ENCODE measurements around the gene GDAP2. TPM values are rescaled to one million over a fixed set of nuclear protein-coding genes. Genes with fewer than 3 reads are reported as not detected.
"Not testable (repeated sequence)": the region's sequence is repeated elsewhere in the genome, so short reads cannot be mapped to it uniquely, and the experiment has no call there.

The GDAP2 gene
- total and polyA plus RNA-seq, 5 donors = 3.2 to 18.3 (median 14.9) TPM

- Histone ChIP-seq H3K4me1 (ENCODE audit: control insufficient read depth, insufficient read depth, low read length) (no peaks in the 10 kb centered on the region), H3K4me3 (ENCODE audit: low read length) (no peak overlapping the region), H3K27ac (ENCODE audit: low read length) (no peak overlapping the region), H3K27me3 (ENCODE audit: control insufficient read depth, insufficient read depth) (no peaks in the 10 kb centered on the region), H3K9me3 (ENCODE audit: control insufficient read depth, low read length) (no peaks in the 10 kb centered on the region)
- ATAC-seq (no peak), DNase-seq (no peak)
- intact Hi-C loops (cut with DNase I) = no loop called here
These were observed 58.4 kb downstream of the GDAP2 start for GRCh38 chr1:117871013-117871412.

DNA sequence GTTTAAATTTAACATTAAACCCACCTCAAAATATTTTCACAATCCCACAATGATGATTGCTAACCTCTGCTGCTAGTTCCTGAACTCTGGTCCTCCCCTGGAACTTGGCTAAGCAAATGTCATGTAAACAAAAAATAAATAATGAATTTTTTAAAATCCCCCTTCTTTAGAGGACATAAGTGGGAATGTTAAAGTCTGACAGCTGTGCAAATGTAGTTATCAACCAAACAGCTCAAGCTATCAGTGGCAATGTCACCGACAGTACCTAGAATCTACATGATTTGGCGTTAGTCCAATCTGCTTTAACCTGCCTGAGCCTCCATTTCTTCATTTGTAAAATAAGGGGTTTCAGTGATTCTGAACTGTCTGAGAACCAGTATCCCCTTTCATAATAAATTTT lies 67.7 kb downstream of the GDAP2 start:
- DNase-seq = no peak
- 45% methylated on average over 2 of the region's 2 CpGs for WGBS
- no peak for ATAC-seq
- Histone ChIP-seq H3K4me1 (ENCODE audit: control insufficient read depth, insufficient read depth, low read length) (no peaks in the 10 kb centered on the region), H3K27ac (ENCODE audit: low read length) (no peak overlapping the region), H3K4me3 (ENCODE audit: low read length) (no peak overlapping the region), H3K9me3 (ENCODE audit: control insufficient read depth, low read length) (no peaks in the 10 kb centered on the region), H3K27me3 (ENCODE audit: control insufficient read depth, insufficient read depth) (no peaks in the 10 kb centered on the region)
- intact Hi-C loops (cut with DNase I) = no loop called here

- no peak for ATAC-seq
These were observed 68.4 kb downstream of the GDAP2 start for GRCh38 chr1:117860896-117861610.

DNA sequence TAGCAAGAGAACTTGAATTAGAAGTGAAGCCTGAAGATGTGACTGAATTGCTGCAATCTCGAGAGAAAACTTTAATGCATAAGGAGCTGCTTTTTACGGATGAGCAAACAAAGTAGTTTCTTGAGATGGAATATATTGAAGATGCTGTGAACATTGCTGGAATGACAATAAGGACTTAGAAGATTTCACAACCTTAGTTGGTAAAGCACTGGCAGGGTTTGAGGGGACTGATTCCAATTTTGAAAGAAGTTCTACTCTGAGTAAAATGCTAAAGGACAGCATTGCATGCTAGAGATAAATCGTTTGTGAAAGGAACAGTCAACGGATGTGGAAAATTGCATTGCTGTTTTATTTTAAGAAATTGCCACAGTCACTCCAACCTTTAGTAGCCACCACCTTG lies 69.5 kb downstream of the GDAP2 start:
- Histone ChIP-seq H3K27me3 (ENCODE audit: control insufficient read depth, insufficient read depth) (no peaks in the 10 kb centered on the region), H3K9me3 (ENCODE audit: control insufficient read depth, low read length) (no peaks in the 10 kb centered on the region), H3K4me3 (ENCODE audit: low read length) (no peak overlapping the region), H3K27ac (ENCODE audit: low read length) (no peak overlapping the region), H3K4me1 (ENCODE audit: control insufficient read depth, insufficient read depth, low read length) (no peaks in the 10 kb centered on the region)
- intact Hi-C loops (cut with DNase I) = no loop called here
- DNase-seq (no peak), ATAC-seq (no peak)
- 92% methylated on average over 4 of the region's 4 CpGs for WGBS

More at GRCh38 chr1:117860896-117861610, 68.4 kb downstream of the GDAP2 start:
- 70% methylated on average over 2 of the region's 2 CpGs for WGBS
- Histone ChIP-seq H3K4me1 (ENCODE audit: control insufficient read depth, insufficient read depth, low read length) (no peaks in the 10 kb centered on the region), H3K4me3 (ENCODE audit: low read length) (no peak overlapping the region), H3K9me3 (ENCODE audit: control insufficient read depth, low read length) (no peaks in the 10 kb centered on the region), H3K27me3 (ENCODE audit: control insufficient read depth, insufficient read depth) (no peaks in the 10 kb centered on the region), H3K27ac (ENCODE audit: low read length) (no peak overlapping the region)
- no peak for DNase-seq
- intact Hi-C loops (cut with DNase I) = no loop called here

DNA sequence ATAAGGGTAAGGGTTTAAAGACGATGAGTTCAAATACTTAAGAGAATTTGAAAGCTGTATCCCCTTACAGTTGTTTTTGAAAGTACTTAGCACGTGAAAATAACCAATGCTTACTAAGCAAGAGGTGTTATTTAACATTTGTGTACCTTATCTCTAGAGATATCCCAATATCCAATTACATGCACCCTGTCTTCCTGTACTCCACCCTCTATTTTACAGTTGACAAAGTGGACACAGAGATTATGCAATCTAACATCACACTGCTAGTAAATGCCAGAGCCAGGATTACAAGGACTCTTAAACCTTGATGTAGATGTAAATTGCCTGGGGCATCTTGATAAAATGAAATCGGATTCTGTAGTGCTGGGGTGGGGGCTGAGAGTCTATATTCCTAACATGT lies 72.0 kb downstream of the GDAP2 start:
- ATAC-seq (no peak), DNase-seq (no peak)
- no peak overlapping the region for H3K27ac ChIP-seq (ENCODE audit: low read length)
- H3K27me3 ChIP-seq (ENCODE audit: control insufficient read depth, insufficient read depth) = no peaks in the 10 kb centered on the region
- no peaks in the 10 kb centered on the region for H3K9me3 ChIP-seq (ENCODE audit: control insufficient read depth, low read length)
- no peak overlapping the region for H3K4me3 ChIP-seq (ENCODE audit: low read length)
- intact Hi-C loops (cut with DNase I) = no loop called here
- no peaks in the 10 kb centered on the region for H3K4me1 ChIP-seq (ENCODE audit: control insufficient read depth, insufficient read depth, low read length)
- 58% methylated on average over 3 of the region's 3 CpGs for WGBS

DNA sequence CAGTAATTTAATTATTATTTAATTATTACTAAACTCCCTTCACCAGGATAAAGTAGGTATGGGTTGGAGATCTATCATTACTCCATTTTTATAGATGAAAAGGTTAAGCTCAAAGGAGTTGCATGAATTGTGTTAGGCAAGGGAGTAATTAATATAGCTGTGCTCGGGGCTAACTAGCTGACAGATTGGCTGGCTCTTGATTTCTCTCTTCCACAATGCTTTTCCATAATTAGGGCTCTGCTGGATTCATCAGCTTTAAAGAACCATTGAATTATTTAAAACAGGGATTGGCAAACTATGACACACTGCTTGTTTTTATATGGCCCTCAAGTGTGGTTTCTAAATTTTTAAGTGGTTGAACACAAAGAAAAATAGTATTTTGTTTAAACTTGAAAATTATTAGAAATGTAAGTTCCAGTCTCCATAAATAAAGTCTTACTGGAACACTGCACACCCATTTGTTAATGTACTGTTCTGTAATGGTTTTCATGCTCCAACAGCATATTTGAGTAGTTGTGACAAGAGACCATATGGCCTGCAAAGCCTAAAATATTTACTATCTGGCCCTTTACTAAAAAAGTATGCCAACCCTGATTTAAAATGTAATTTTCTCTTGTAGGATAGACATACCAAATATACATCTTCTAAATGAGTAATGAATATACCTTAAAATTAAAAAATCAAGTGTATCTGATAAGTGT lies 76.4 kb downstream of the GDAP2 start:
- WGBS = 87% methylated on average over 1 of the region's 1 CpG
- Histone ChIP-seq H3K27ac (ENCODE audit: low read length) (no peak overlapping the region), H3K27me3 (ENCODE audit: control insufficient read depth, insufficient read depth) (no peaks in the 10 kb centered on the region), H3K9me3 (ENCODE audit: control insufficient read depth, low read length) (no peaks in the 10 kb centered on the region), H3K4me1 (ENCODE audit: control insufficient read depth, insufficient read depth, low read length) (no peaks in the 10 kb centered on the region), H3K4me3 (ENCODE audit: low read length) (no peak overlapping the region)
- ATAC-seq = no peak
- intact Hi-C loops (cut with DNase I) = no loop called here
- DNase-seq = no peak

DNA sequence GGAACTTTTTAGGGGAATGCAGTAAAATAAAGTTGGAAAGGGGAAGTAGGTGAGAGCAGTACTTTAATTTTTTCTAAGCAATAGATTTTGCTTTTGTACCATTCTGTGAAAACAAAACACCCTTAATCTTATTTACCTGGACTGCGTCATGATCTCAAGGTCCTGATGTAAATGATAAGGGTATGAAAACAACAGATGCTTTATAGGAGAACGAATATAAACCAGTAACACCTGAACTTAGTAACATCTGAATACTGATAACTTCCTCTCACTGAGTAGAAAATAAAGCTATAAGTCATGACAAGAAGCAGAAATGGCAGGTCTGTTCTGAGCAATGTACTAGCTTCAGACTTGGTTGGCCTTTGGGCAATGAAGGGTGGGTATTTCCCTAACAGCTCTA lies 77.7 kb downstream of the GDAP2 start:
- Histone ChIP-seq H3K4me1 (ENCODE audit: control insufficient read depth, insufficient read depth, low read length) (no peaks in the 10 kb centered on the region), H3K9me3 (ENCODE audit: control insufficient read depth, low read length) (no peaks in the 10 kb centered on the region), H3K4me3 (ENCODE audit: low read length) (no peak overlapping the region), H3K27ac (ENCODE audit: low read length) (no peak overlapping the region), H3K27me3 (ENCODE audit: control insufficient read depth, insufficient read depth) (no peaks in the 10 kb centered on the region)
- WGBS = 91% methylated on average over 2 of the region's 2 CpGs
- ATAC-seq (no peak), DNase-seq (no peak)
- intact Hi-C loops (cut with DNase I) = no loop called here

- intact Hi-C loops (cut with DNase I) = no loop called here
- ATAC-seq = no peak
- Histone ChIP-seq H3K4me1 (ENCODE audit: control insufficient read depth, insufficient read depth, low read length) (peaks cover 1% of the 10 kb centered on the region), H3K4me3 (ENCODE audit: low read length) (no peak overlapping the region), H3K9me3 (ENCODE audit: control insufficient read depth, low read length) (no peaks in the 10 kb centered on the region), H3K27ac (ENCODE audit: low read length) (no peak overlapping the region), H3K27me3 (ENCODE audit: control insufficient read depth, insufficient read depth) (no peaks in the 10 kb centered on the region)
- DNase-seq = no peak
- WGBS = 72% methylated on average over 7 of the region's 7 CpGs
These were observed 82.6 kb downstream of the GDAP2 start for GRCh38 chr1:117846674-117847425.

- H3K27ac ChIP-seq (ENCODE audit: low read length); intact Hi-C loops (cut with DNase I); ATAC-seq; H3K4me3 ChIP-seq (ENCODE audit: low read length); DNase-seq; H3K4me1 ChIP-seq (ENCODE audit: control insufficient read depth, insufficient read depth, low read length); H3K27me3 ChIP-seq (ENCODE audit: control insufficient read depth, insufficient read depth); H3K9me3 ChIP-seq (ENCODE audit: control insufficient read depth, low read length): not testable (repeated sequence)
These were observed 84.9 kb downstream of the GDAP2 start for GRCh38 chr1:117844478-117844877.

GRCh38 chr1:117843791-117844190 lies 85.6 kb downstream of the GDAP2 start:
- DNase-seq (no peak), ATAC-seq (no peak)
- no peaks in the 10 kb centered on the region for H3K9me3 ChIP-seq (ENCODE audit: control insufficient read depth, low read length)
- 84% methylated on average over 1 of the region's 1 CpG for WGBS
- no peak overlapping the region for H3K4me3 ChIP-seq (ENCODE audit: low read length)
- H3K27me3 ChIP-seq (ENCODE audit: control insufficient read depth, insufficient read depth) = no peaks in the 10 kb centered on the region
- peaks cover 2% of the 10 kb centered on the region for H3K4me1 ChIP-seq (ENCODE audit: control insufficient read depth, insufficient read depth, low read length)
- no peak overlapping the region for H3K27ac ChIP-seq (ENCODE audit: low read length)
- intact Hi-C loops (cut with DNase I) = no loop called here

- Histone ChIP-seq H3K27me3 (ENCODE audit: control insufficient read depth, insufficient read depth) (no peaks in the 10 kb centered on the region), H3K4me1 (ENCODE audit: control insufficient read depth, insufficient read depth, low read length) (peaks cover 2% of the 10 kb centered on the region), H3K4me3 (ENCODE audit: low read length) (no peak overlapping the region), H3K27ac (ENCODE audit: low read length) (no peak overlapping the region), H3K9me3 (ENCODE audit: control insufficient read depth, low read length) (no peaks in the 10 kb centered on the region)
- ATAC-seq (no peak), DNase-seq (peak in 1 of 3 donors; percentile 30)
- intact Hi-C loops (cut with DNase I) = no loop called here
- WGBS = 74% methylated on average over 3 of the region's 3 CpGs
These were observed 86.8 kb downstream of the GDAP2 start for GRCh38 chr1:117842408-117843170.
